ENCODE measurements around the gene TBPL1. TPM values are rescaled to one million over a fixed set of nuclear protein-coding genes. Genes with fewer than 3 reads are reported as not detected.

TBPL1 gene
- total RNA-seq, 1 donor from 2014 or later: 27.7 TPM

GRCh38 chr6:133954657-133955576 lies 1.9 kb downstream of the TBPL1 start:
- Histone ChIP-seq H3K36me3 (ENCODE audit: control insufficient read depth, insufficient read depth, low read length) (no peaks in the 10 kb centered on the region), H3K27me3 (ENCODE audit: control insufficient read depth, insufficient read depth, low read length) (no peaks in the 10 kb centered on the region), H3K4me3 (ENCODE audit: low read depth, low read length) (no peak overlapping the region)
- no peak for DNase-seq (ENCODE audit: low read depth)
- TF ChIP-seq, protein P1, sequence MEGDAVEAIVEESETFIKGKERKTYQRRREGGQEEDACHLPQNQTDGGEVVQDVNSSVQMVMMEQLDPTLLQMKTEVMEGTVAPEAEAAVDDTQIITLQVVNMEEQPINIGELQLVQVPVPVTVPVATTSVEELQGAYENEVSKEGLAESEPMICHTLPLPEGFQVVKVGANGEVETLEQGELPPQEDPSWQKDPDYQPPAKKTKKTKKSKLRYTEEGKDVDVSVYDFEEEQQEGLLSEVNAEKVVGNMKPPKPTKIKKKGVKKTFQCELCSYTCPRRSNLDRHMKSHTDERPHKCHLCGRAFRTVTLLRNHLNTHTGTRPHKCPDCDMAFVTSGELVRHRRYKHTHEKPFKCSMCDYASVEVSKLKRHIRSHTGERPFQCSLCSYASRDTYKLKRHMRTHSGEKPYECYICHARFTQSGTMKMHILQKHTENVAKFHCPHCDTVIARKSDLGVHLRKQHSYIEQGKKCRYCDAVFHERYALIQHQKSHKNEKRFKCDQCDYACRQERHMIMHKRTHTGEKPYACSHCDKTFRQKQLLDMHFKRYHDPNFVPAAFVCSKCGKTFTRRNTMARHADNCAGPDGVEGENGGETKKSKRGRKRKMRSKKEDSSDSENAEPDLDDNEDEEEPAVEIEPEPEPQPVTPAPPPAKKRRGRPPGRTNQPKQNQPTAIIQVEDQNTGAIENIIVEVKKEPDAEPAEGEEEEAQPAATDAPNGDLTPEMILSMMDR (IDR thresholded peaks at IDR 0.05; ENCODE audit: insufficient read depth, low read length, poor library complexity, severe bottlenecking): no peak

DNA sequence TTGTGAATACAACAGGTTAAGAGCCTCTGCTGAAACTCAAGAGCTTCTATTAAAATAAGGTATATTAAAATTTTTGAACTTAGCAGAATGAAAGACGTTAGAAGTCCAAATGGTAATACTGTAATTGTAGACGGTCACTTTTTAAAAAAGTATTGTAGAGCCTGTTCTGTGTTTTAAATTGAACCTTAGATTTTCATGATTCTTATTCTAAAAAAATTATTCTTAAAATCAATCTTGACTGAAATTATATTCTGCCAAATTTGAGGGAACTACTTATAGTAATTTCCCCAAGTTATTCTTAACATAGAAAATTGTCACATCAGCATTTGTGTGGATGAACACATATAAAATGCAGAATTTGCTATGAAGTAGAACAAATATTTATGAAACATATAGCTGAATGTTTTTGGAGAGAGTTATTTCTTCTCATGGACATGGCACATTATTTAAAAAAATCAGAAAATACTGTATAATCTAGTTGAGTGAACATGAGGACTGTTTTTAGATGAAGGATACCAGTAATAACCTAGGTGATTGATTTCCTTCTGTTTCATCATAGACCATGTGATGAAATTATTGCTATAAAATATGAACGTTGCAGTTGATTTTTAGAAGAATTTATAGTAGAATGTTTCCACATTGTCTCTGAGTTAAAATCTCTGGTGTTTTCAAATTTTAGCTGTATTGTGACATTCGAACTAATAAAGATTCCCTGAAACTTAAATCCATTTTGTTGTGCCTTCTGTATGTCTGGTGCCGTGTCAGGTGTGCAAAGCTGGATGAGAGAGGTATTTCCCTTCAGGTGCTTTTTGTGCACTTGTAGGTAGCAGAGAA lies 2.8 kb downstream of the TBPL1 start:
- Histone ChIP-seq H3K36me3 (ENCODE audit: control insufficient read depth, insufficient read depth, low read length) (no peaks in the 10 kb centered on the region), H3K27me3 (ENCODE audit: control insufficient read depth, insufficient read depth, low read length) (no peaks in the 10 kb centered on the region), H3K4me3 (ENCODE audit: low read depth, low read length) (no peak overlapping the region)
- DNase-seq (ENCODE audit: low read depth): no peak
- TF ChIP-seq, protein P1 (IDR thresholded peaks at IDR 0.05; ENCODE audit: insufficient read depth, low read length, poor library complexity, severe bottlenecking): no peak

GRCh38 chr6:133956416-133957049 lies 3.5 kb downstream of the TBPL1 start:
- H3K4me3 ChIP-seq (ENCODE audit: low read depth, low read length): no peak overlapping the region
- H3K36me3 ChIP-seq (ENCODE audit: control insufficient read depth, insufficient read depth, low read length): no peaks in the 10 kb centered on the region
- DNase-seq (ENCODE audit: low read depth): no peak
- H3K27me3 ChIP-seq (ENCODE audit: control insufficient read depth, insufficient read depth, low read length): no peaks in the 10 kb centered on the region
- TF ChIP-seq, protein P1 (IDR thresholded peaks at IDR 0.05; ENCODE audit: insufficient read depth, low read length, poor library complexity, severe bottlenecking): no peak

- DNase-seq (ENCODE audit: low read depth): no peak
- TF ChIP-seq, protein P1 (IDR thresholded peaks at IDR 0.05; ENCODE audit: insufficient read depth, low read length, poor library complexity, severe bottlenecking): no peak
- H3K27me3 ChIP-seq (ENCODE audit: control insufficient read depth, insufficient read depth, low read length): no peaks in the 10 kb centered on the region
- no peaks in the 10 kb centered on the region for H3K36me3 ChIP-seq (ENCODE audit: control insufficient read depth, insufficient read depth, low read length)
- no peak overlapping the region for H3K4me3 ChIP-seq (ENCODE audit: low read depth, low read length)
These were observed 4.2 kb downstream of the TBPL1 start for GRCh38 chr6:133957227-133957626.

GRCh38 chr6:133957780-133958242 lies 4.8 kb downstream of the TBPL1 start:
- Histone ChIP-seq H3K4me3 (ENCODE audit: low read depth, low read length) (no peak overlapping the region), H3K36me3 (ENCODE audit: control insufficient read depth, insufficient read depth, low read length) (no peaks in the 10 kb centered on the region), H3K27me3 (ENCODE audit: control insufficient read depth, insufficient read depth, low read length) (no peaks in the 10 kb centered on the region)
- DNase-seq (ENCODE audit: low read depth): no peak
- TF ChIP-seq, protein P1 (IDR thresholded peaks at IDR 0.05; ENCODE audit: insufficient read depth, low read length, poor library complexity, severe bottlenecking): no peak

Measured in kidney epithelial cell (primary cell).